Activated CD4-positive, alpha-beta T cell treated with anti-CD3 and anti-CD28 coated beads for 48 hours (primary cell): ENCODE data around the gene CCM2.
A peak's percentile ranks its signal among the peaks of the same experiment; 100 is the strongest.

ENCODE experiments used
- DNase-seq: peaks from one replicate; pipeline ENCODE4 v3.0.0-alpha.2; 2020

CCM2 gene

GRCh38 chr7:45000093-45001032 is at the start of gene CCM2:
TSS of gene CCM2 (plus strand) at chr7:45000201. CDS start at chr7:45000334, 133 bp downstream.
- DNase-seq: peak; percentile 35

GRCh38 chr7:44953156-44953555 is 46.8 kb upstream of the CCM2 start:
- no peak for DNase-seq

- DNase-seq: no peak
Observed at GRCh38 chr7:44955733-44956132, 44.3 kb upstream of the CCM2 start.

- no peak for DNase-seq
Observed at GRCh38 chr7:44956157-44956766, 43.7 kb upstream of the CCM2 start.

GRCh38 chr7:44958645-44959344 is 41.2 kb upstream of the CCM2 start:
- DNase-seq: no peak

- no peak for DNase-seq
Observed at GRCh38 chr7:44959433-44959951, 40.5 kb upstream of the CCM2 start.

- no peak for DNase-seq
Observed at GRCh38 chr7:44960011-44960580, 39.9 kb upstream of the CCM2 start.

- no peak for DNase-seq
Observed at GRCh38 chr7:44961844-44962482, 38.0 kb upstream of the CCM2 start.

- DNase-seq: no peak
Observed at GRCh38 chr7:44962483-44963251, 37.3 kb upstream of the CCM2 start.

- no peak for DNase-seq
Observed at GRCh38 chr7:44963364-44964290, 36.4 kb upstream of the CCM2 start.

- no peak for DNase-seq
Observed at GRCh38 chr7:44964384-44964830, 35.6 kb upstream of the CCM2 start.

- no peak for DNase-seq
Observed at GRCh38 chr7:44964831-44965440, 35.1 kb upstream of the CCM2 start.

GRCh38 chr7:44965441-44965903 is 34.5 kb upstream of the CCM2 start:
- no peak for DNase-seq

GRCh38 chr7:44965937-44966730 is 33.9 kb upstream of the CCM2 start:
- no peak for DNase-seq

GRCh38 chr7:44966731-44967538 is 33.1 kb upstream of the CCM2 start:
- DNase-seq: no peak

GRCh38 chr7:44967571-44968446 is 32.2 kb upstream of the CCM2 start:
- DNase-seq: no peak
